GM19397 (cell line): ENCODE results near the gene SMYD1.

Experiments
- ATAC-seq: cut with Tn5 transposase; IDR thresholded peaks from one replicate; pipeline ENCODE4 v1.9.1; 2021; ENCODE audit warnings: mild to moderate bottlenecking, moderate library complexity; ENCODE audit not compliant: unreplicated experiment

Gene SMYD1

GRCh38 chr2:88121678-88122077 lies 54.1 kb downstream of the SMYD1 start:
- no peak for ATAC-seq

- ATAC-seq, result no peak
Measured at GRCh38 chr2:88122141-88122884, 54.7 kb downstream of the SMYD1 start.

- ATAC-seq, result no peak
Measured at GRCh38 chr2:88123164-88123974, 55.7 kb downstream of the SMYD1 start.

- no peak for ATAC-seq
Measured at GRCh38 chr2:88123975-88124917, 56.6 kb downstream of the SMYD1 start.

GRCh38 chr2:88125344-88125923 lies 57.8 kb downstream of the SMYD1 start:
- no peak for ATAC-seq

GRCh38 chr2:88125924-88126771 lies 58.5 kb downstream of the SMYD1 start:
- ATAC-seq, result no peak

GRCh38 chr2:88126772-88127637 lies 59.4 kb downstream of the SMYD1 start:
- no peak for ATAC-seq

- no peak for ATAC-seq
Measured at GRCh38 chr2:88127638-88127887, 59.9 kb downstream of the SMYD1 start.

- no peak for ATAC-seq
Measured at GRCh38 chr2:88127888-88128653, 60.4 kb downstream of the SMYD1 start, which contains the start of gene FABP1. Gene FABP1 (minus strand): TSS chr2:88128062. CDS start chr2:88128017, 45 bp downstream.

GRCh38 chr2:88128654-88129312 lies 61.2 kb downstream of the SMYD1 start:
- no peak for ATAC-seq

- no peak for ATAC-seq
Measured at GRCh38 chr2:88129313-88129959, 61.8 kb downstream of the SMYD1 start.

GRCh38 chr2:88131201-88131998 lies 63.8 kb downstream of the SMYD1 start:
- ATAC-seq, result no peak

GRCh38 chr2:88131999-88132368 lies 64.4 kb downstream of the SMYD1 start:
- no peak for ATAC-seq

- ATAC-seq, result no peak
Measured at GRCh38 chr2:88133875-88134274, 66.2 kb downstream of the SMYD1 start.

- ATAC-seq, result no peak
Measured at GRCh38 chr2:88136817-88137216, 69.2 kb downstream of the SMYD1 start.

GRCh38 chr2:88137833-88138232 lies 70.2 kb downstream of the SMYD1 start:
- no peak for ATAC-seq
